Measurements from ENCODE around the gene P3H3.

P3H3 gene

DNA sequence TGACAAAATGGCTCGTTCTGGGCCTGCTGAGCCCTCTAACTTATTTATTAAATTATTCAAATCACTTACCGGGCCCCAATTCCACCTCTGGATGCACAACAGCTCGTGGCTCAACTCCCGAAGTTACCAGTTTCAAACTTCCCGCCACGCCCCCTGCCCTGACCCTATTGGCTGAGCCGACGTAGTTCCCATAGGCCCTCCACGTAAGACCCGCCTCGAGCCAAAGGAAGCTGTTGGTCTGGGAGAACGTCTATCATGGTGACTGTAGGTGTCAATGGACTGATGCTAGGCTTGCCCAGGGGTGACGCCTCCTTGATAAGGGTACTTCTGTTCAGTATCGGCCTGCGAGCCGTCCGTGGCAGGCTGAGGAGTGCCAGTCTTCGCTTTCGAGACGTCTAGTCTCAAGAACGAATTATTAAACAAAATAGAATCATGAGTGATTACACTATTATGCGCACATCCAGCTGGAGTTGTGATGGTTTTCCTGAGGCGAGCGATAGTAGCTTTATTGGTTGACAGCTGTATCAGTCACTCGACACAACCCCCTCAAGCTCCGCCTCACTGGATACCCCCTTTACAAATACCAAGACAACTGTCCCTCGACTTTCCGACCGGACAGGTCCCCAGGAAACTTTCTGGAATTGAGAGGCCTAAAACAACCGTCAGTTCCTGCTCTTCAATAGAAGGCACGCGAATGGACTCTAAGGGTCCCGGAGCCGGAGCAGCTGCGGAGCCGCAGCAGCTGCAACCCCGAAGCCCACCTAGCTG, 23.1 kb downstream of the P3H3 start, which contains the start of gene CDCA3:
Gene CDCA3 (minus strand): TSS at position 134 of the 768 bp plus-strand sequence. CDS start 334 bp downstream, outside the sequence.
- peak; percentile 98 for DNase-seq (ENCODE audit: low read depth)
- peaks cover 13% of the 10 kb centered on the region for H3K36me3 ChIP-seq (ENCODE audit: control insufficient read depth, insufficient read depth, low read length, severe bottlenecking)
- H3K27me3 ChIP-seq (replicated peaks; ENCODE audit: control insufficient read depth, insufficient read depth, low read length), result no peaks in the 10 kb centered on the region
- peak within 1 kb of the TSS; percentile 84 for H3K4me3 ChIP-seq (ENCODE audit: low read length)
- peaks cover 22% of the 10 kb centered on the region for H3K4me1 ChIP-seq (ENCODE audit: control insufficient read depth, insufficient read depth, low read length)
- peak within 1 kb of the TSS; percentile 85 for H3K9ac ChIP-seq (ENCODE audit: low read length)
- H3K9me3 ChIP-seq (ENCODE audit: control insufficient read depth, low read length), result no peaks in the 10 kb centered on the region

DNA sequence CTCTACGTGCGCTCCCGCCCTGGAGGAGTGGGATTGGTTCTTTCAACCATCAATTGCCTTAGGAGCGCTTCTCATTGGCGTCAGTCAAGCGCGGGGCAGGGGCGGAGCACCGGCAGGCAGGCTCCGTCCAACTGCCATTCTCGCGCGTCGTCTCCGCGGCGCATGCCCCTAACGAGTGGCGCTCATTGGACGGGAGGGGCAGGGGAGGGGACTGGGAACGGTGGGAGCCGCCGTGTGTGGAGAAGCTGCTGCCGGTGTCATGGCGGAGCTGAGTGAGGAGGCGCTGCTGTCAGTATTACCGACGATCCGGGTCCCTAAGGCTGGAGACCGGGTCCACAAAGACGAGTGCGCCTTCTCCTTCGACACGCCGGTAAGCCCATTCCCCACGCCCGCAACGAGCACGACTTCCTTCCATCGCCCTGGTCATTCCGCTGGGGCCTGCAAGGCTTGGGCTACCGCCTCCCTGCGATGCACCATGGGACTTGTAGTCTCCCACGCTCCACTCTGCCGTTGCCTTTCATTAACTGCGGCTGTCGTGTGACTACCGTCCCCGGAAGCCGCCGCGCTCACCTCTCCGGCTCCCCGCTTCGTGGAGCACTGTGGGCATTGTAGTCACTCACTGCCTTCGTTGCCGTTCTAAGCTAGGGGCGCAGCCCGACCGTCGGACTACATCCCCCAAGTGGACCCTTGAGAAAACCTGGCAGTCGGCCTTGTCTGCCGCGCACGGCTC, 23.9 kb downstream of the P3H3 start, which contains the start of gene USP5:
Gene USP5 (plus strand): TSS at position 230 of the 730 bp plus-strand sequence. CDS start 30 bp downstream, at position 260.
- peak; percentile 100 for DNase-seq (ENCODE audit: low read depth)
- H3K36me3 ChIP-seq (ENCODE audit: control insufficient read depth, insufficient read depth, low read length, severe bottlenecking), result peaks cover 16% of the 10 kb centered on the region
- no peaks in the 10 kb centered on the region for H3K9me3 ChIP-seq (ENCODE audit: control insufficient read depth, low read length)
- H3K4me3 ChIP-seq (ENCODE audit: low read length), result peak within 1 kb of the TSS; percentile 84
- H3K27me3 ChIP-seq (replicated peaks; ENCODE audit: control insufficient read depth, insufficient read depth, low read length), result no peaks in the 10 kb centered on the region
- H3K9ac ChIP-seq (ENCODE audit: low read length), result peak within 1 kb of the TSS; percentile 85
- H3K4me1 ChIP-seq (ENCODE audit: control insufficient read depth, insufficient read depth, low read length), result peaks cover 22% of the 10 kb centered on the region

- peaks cover 23% of the 10 kb centered on the region for H3K36me3 ChIP-seq (ENCODE audit: control insufficient read depth, insufficient read depth, low read length, severe bottlenecking)
- peak overlapping the region; percentile 84 for H3K4me3 ChIP-seq (ENCODE audit: low read length)
- H3K27me3 ChIP-seq (replicated peaks; ENCODE audit: control insufficient read depth, insufficient read depth, low read length), result no peaks in the 10 kb centered on the region
- peak; percentile 83 for DNase-seq (ENCODE audit: low read depth)
- H3K9me3 ChIP-seq (ENCODE audit: control insufficient read depth, low read length), result no peaks in the 10 kb centered on the region
- H3K4me1 ChIP-seq (ENCODE audit: control insufficient read depth, insufficient read depth, low read length), result peaks cover 22% of the 10 kb centered on the region
- H3K9ac ChIP-seq (ENCODE audit: low read length), result peak overlapping the region; percentile 85
Measured at GRCh38 chr12:6852651-6853354, 24.6 kb downstream of the P3H3 start.

- Histone ChIP-seq H3K36me3 (ENCODE audit: control insufficient read depth, insufficient read depth, low read length, severe bottlenecking) (peaks cover 31% of the 10 kb centered on the region), H3K4me3 (ENCODE audit: low read length) (peak overlapping the region; percentile 84), H3K4me1 (ENCODE audit: control insufficient read depth, insufficient read depth, low read length) (peaks cover 22% of the 10 kb centered on the region), H3K9me3 (ENCODE audit: control insufficient read depth, low read length) (no peaks in the 10 kb centered on the region), H3K9ac (ENCODE audit: low read length) (peak overlapping the region; percentile 85), H3K27me3 (replicated peaks; ENCODE audit: control insufficient read depth, insufficient read depth, low read length) (no peaks in the 10 kb centered on the region)
- no peak for DNase-seq (ENCODE audit: low read depth)
Measured at GRCh38 chr12:6853626-6854025, 25.4 kb downstream of the P3H3 start.

DNA sequence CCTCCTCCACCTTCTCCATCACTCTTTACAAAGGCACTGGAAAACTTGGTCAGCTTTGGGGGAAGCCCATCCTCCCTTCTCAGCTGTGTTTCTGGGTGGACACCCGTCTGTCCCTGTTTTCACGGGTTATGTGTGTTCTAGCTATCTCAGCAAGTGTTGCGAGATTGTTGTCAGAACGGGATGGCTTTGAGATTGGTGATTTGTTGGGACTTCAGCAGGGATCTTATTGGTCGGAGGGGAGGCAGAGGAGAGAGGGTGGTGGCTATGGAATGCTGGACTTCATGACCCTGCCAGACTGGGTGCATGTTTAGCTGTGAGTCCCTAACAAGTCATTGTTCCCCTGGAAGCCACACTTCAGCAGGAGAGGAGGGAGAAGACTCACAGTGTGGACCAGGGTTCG, 25.8 kb downstream of the P3H3 start:
- no peaks in the 10 kb centered on the region for H3K27me3 ChIP-seq (replicated peaks; ENCODE audit: control insufficient read depth, insufficient read depth, low read length)
- H3K4me1 ChIP-seq (ENCODE audit: control insufficient read depth, insufficient read depth, low read length), result peaks cover 22% of the 10 kb centered on the region
- peaks cover 35% of the 10 kb centered on the region for H3K36me3 ChIP-seq (ENCODE audit: control insufficient read depth, insufficient read depth, low read length, severe bottlenecking)
- no peaks in the 10 kb centered on the region for H3K9me3 ChIP-seq (ENCODE audit: control insufficient read depth, low read length)
- peak overlapping the region; percentile 85 for H3K9ac ChIP-seq (ENCODE audit: low read length)
- no peak for DNase-seq (ENCODE audit: low read depth)
- H3K4me3 ChIP-seq (ENCODE audit: low read length), result peak overlapping the region; percentile 84

DNA sequence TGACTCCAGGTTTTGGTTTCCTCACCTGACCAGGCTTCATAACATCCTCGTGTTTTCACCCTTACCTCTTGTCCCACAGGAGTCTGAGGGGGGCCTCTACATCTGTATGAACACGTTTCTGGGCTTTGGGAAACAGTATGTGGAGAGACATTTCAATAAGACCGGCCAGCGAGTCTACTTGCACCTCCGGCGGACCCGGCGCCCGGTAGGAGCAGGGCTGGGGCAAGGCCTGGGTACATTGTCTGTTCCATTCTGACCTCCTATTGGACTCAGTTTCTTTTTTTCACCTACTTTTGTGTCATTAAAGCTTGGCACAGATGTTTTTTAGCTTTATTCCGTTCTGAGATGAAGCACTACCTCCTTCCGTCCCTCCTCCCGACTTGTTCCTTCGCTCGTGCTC, 27.1 kb downstream of the P3H3 start:
- no peaks in the 10 kb centered on the region for H3K9me3 ChIP-seq (ENCODE audit: control insufficient read depth, low read length)
- H3K4me1 ChIP-seq (ENCODE audit: control insufficient read depth, insufficient read depth, low read length), result peaks cover 22% of the 10 kb centered on the region
- no peak for DNase-seq (ENCODE audit: low read depth)
- H3K9ac ChIP-seq (ENCODE audit: low read length), result no peak overlapping the region
- no peak overlapping the region for H3K4me3 ChIP-seq (ENCODE audit: low read length)
- H3K27me3 ChIP-seq (replicated peaks; ENCODE audit: control insufficient read depth, insufficient read depth, low read length), result no peaks in the 10 kb centered on the region
- H3K36me3 ChIP-seq (ENCODE audit: control insufficient read depth, insufficient read depth, low read length, severe bottlenecking), result peaks cover 47% of the 10 kb centered on the region

DNA sequence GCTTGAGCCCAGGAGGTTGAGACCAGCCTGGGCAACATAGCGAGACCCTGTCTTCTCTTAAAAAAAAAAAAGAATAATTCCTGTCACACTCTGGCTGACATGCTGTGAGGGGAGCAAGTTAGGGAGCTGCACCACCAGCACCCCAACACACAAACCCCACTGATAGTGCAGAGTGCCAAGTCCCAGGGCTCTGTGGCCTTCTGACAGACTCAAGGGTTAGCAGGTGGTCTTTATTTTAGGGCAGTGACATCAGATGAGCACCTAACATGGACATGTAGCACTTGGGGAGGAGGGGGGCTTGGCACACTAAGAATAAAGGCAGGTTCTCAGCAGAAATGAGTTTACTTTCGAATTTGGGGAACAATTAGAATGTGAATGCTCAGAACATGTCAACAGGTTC, 30.6 kb downstream of the P3H3 start:
- H3K27me3 ChIP-seq (replicated peaks; ENCODE audit: control insufficient read depth, insufficient read depth, low read length), result no peaks in the 10 kb centered on the region
- H3K36me3 ChIP-seq (ENCODE audit: control insufficient read depth, insufficient read depth, low read length, severe bottlenecking), result peaks cover 82% of the 10 kb centered on the region
- DNase-seq (ENCODE audit: low read depth), result no peak
- no peaks in the 10 kb centered on the region for H3K9me3 ChIP-seq (ENCODE audit: control insufficient read depth, low read length)
- H3K9ac ChIP-seq (ENCODE audit: low read length), result no peak overlapping the region
- H3K4me1 ChIP-seq (ENCODE audit: control insufficient read depth, insufficient read depth, low read length), result peaks cover 8% of the 10 kb centered on the region
- H3K4me3 ChIP-seq (ENCODE audit: low read length), result no peak overlapping the region

- H3K36me3 ChIP-seq (ENCODE audit: control insufficient read depth, insufficient read depth, low read length, severe bottlenecking), result peaks cover 94% of the 10 kb centered on the region
- no peaks in the 10 kb centered on the region for H3K9me3 ChIP-seq (ENCODE audit: control insufficient read depth, low read length)
- H3K4me3 ChIP-seq (ENCODE audit: low read length), result no peak overlapping the region
- DNase-seq (ENCODE audit: low read depth), result no peak
- H3K9ac ChIP-seq (ENCODE audit: low read length), result no peak overlapping the region
- no peaks in the 10 kb centered on the region for H3K4me1 ChIP-seq (ENCODE audit: control insufficient read depth, insufficient read depth, low read length)
- no peaks in the 10 kb centered on the region for H3K27me3 ChIP-seq (replicated peaks; ENCODE audit: control insufficient read depth, insufficient read depth, low read length)
Measured at GRCh38 chr12:6860116-6860515, 31.9 kb downstream of the P3H3 start.

DNA sequence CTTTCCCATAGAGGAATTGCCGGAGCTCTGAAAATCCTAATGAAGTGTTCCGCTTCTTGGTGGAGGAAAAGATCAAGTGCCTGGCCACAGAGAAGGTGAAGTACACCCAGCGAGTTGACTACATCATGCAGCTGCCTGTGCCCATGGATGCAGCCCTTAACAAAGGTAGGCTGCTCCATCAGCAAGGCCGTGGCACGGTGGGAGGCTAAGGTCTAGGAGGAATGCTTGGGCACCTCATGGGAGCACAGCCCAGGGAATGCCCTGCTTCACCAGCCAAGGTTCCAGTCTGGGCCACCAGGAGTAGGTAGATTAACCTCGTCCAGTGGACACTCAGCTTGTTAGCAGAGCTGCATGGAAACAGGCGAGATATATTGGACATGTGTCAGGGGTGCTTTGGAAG, 32.7 kb downstream of the P3H3 start:
- H3K36me3 ChIP-seq (ENCODE audit: control insufficient read depth, insufficient read depth, low read length, severe bottlenecking), result peaks cover 97% of the 10 kb centered on the region
- H3K9me3 ChIP-seq (ENCODE audit: control insufficient read depth, low read length), result no peaks in the 10 kb centered on the region
- H3K4me1 ChIP-seq (ENCODE audit: control insufficient read depth, insufficient read depth, low read length), result no peaks in the 10 kb centered on the region
- no peaks in the 10 kb centered on the region for H3K27me3 ChIP-seq (replicated peaks; ENCODE audit: control insufficient read depth, insufficient read depth, low read length)
- no peak overlapping the region for H3K4me3 ChIP-seq (ENCODE audit: low read length)
- DNase-seq (ENCODE audit: low read depth), result no peak
- H3K9ac ChIP-seq (ENCODE audit: low read length), result no peak overlapping the region

DNA sequence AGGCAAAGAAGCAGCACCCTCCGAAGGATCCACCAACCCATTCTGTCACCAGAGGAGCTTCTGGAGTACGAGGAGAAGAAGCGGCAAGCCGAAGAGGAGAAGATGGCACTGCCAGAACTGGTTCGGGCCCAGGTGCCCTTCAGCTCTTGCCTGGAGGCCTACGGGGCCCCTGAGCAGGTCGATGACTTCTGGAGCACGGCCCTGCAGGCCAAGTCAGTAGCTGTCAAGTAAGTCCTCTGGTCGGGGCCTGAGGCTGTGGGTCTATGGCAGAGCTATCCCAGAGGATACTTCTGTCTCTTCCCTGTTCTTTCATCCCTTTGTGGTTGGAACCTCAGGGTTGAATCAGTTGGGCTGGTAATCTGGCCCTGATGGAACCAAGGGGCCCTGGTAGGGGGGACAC, 33.2 kb downstream of the P3H3 start:
- Histone ChIP-seq H3K36me3 (ENCODE audit: control insufficient read depth, insufficient read depth, low read length, severe bottlenecking) (peaks cover 94% of the 10 kb centered on the region), H3K9me3 (ENCODE audit: control insufficient read depth, low read length) (no peaks in the 10 kb centered on the region), H3K27me3 (replicated peaks; ENCODE audit: control insufficient read depth, insufficient read depth, low read length) (no peaks in the 10 kb centered on the region), H3K4me3 (ENCODE audit: low read length) (no peak overlapping the region), H3K9ac (ENCODE audit: low read length) (no peak overlapping the region), H3K4me1 (ENCODE audit: control insufficient read depth, insufficient read depth, low read length) (peaks cover 2% of the 10 kb centered on the region)
- no peak for DNase-seq (ENCODE audit: low read depth)

GRCh38 chr12:6863033-6863432, 34.8 kb downstream of the P3H3 start:
- peaks cover 78% of the 10 kb centered on the region for H3K36me3 ChIP-seq (ENCODE audit: control insufficient read depth, insufficient read depth, low read length, severe bottlenecking)
- no peak overlapping the region for H3K9ac ChIP-seq (ENCODE audit: low read length)
- H3K4me3 ChIP-seq (ENCODE audit: low read length), result no peak overlapping the region
- peaks cover 8% of the 10 kb centered on the region for H3K4me1 ChIP-seq (ENCODE audit: control insufficient read depth, insufficient read depth, low read length)
- H3K9me3 ChIP-seq (ENCODE audit: control insufficient read depth, low read length), result no peaks in the 10 kb centered on the region
- no peak for DNase-seq (ENCODE audit: low read depth)
- no peaks in the 10 kb centered on the region for H3K27me3 ChIP-seq (replicated peaks; ENCODE audit: control insufficient read depth, insufficient read depth, low read length)
